ENCODE results near the gene TSPAN11. TPM values are rescaled to one million over a fixed set of nuclear protein-coding genes. Genes with fewer than 3 reads are reported as not detected.
A peak's percentile ranks its signal among the peaks of the same experiment; 100 is the strongest.

TSPAN11 gene
- total and polyA plus RNA-seq, 2 of the 4 experiments (the other 2 are of a cell fraction), result 0.18 to 0.26 TPM

DNA sequence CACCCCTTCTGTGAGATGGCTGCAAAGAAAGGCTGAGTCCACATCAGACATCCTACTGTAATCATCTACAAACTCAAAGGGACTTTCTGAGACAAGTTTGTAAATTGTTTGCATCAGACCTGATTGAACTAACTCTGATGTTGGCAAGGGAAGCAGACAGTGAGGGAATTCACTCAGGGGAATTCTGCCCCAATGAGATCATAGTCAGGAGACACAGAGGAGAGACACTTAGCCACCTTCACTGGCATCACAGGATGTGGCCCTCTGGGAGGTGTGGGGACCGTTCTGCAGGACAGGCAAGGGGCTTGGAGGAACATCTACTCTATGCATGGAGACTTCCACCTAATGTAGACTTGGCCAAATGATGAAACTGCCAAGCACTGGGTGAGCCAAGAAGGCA, 76.5 kb downstream of the TSPAN11 start:
- Histone ChIP-seq H3K23ac (ENCODE audit: low read depth, low read length) (no peak overlapping the region), H2AK9ac (replicated peaks; ENCODE audit: low read depth, low read length, poor library complexity) (no peak overlapping the region), H2AFZ (replicated peaks; ENCODE audit: low read length, poor library complexity) (no peak overlapping the region), H3K4me3 (ENCODE audit: insufficient read depth, low read depth, low read length) (no peak overlapping the region), H2BK15ac (ENCODE audit: low read depth, low read length) (no peak overlapping the region), H3K4me2 (ENCODE audit: low read depth, low read length) (no peak overlapping the region), H3K27ac (ENCODE audit: insufficient read depth, low read length) (no peak overlapping the region), H3K79me1 (ENCODE audit: low read depth in 1 of 2, low read length in 2 of 2) (no peaks in the 10 kb centered on the region), H3K4me1 (ENCODE audit: control insufficient read depth, insufficient read depth, low read length) (peaks cover 11% of the 10 kb centered on the region), H3K14ac (replicated peaks; ENCODE audit: low read depth, low read length) (no peak overlapping the region), H2BK5ac (ENCODE audit: low read depth, low read length, poor library complexity, severe bottlenecking) (no peak overlapping the region), H2BK120ac (ENCODE audit: low read depth, low read length) (peak overlapping the region; percentile 67; the same call in 1 of the 2 replicates), H2BK20ac (ENCODE audit: low read depth, low read length) (0 out of 2 replicates have a peak overlapping the region, but pooled peaks have one; percentile 3), H3K9ac (ENCODE audit: low read depth, low read length) (no peak overlapping the region), H3K56ac (ENCODE audit: extremely low read depth, insufficient read depth, low read length) (no peak overlapping the region), H4K91ac (ENCODE audit: insufficient read depth, low read depth, low read length) (no peak overlapping the region; the same call in 1 of the 2 replicates), H3K9me1 (ENCODE audit: insufficient read depth, low read length) (peaks cover 24% of the 10 kb centered on the region; the same call in 1 of the 2 replicates), H3K27me3 (ENCODE audit: control insufficient read depth, insufficient read depth, low read length) (peaks cover 1% of the 10 kb centered on the region; the same call in 1 of the 2 replicates), H3K4ac (ENCODE audit: low read depth, low read length) (peak overlapping the region; percentile 31; the same call in 1 of the 2 replicates), H4K8ac (ENCODE audit: low read depth in 2 of 2, low read length in 2 of 2) (peak overlapping the region in 1 of 2 experiments; percentile 7; a peak in 1 of 4 replicates), H2AK5ac (ENCODE audit: low read depth, low read length) (no peak overlapping the region), H3K18ac (ENCODE audit: low read depth, low read length) (no peak overlapping the region), H4K20me1 (ENCODE audit: insufficient read depth, low read length) (no peaks in the 10 kb centered on the region; the same call in 1 of the 2 replicates), H3K36me3 (ENCODE audit: control insufficient read depth, insufficient read depth, low read length) (no peaks in the 10 kb centered on the region), H4K5ac (ENCODE audit: low read depth, low read length) (no peak overlapping the region), H3K9me3 (ENCODE audit: control insufficient read depth, insufficient read depth, low read length) (no peaks in the 10 kb centered on the region)
- ChIA-PET POLR2A (ENCODE audit: unreplicated experiment) (no interaction called here), CTCF (no interaction called here)
- intact Hi-C loops (cut with micrococcal nuclease) (no loop called here), dilution Hi-C loops (cut with HindIII; ENCODE audit: low sequenced_read_pairs, unreplicated experiment) (no loop called here), in situ Hi-C loops (cut with MboI; ENCODE audit: low sequenced_read_pairs) (no loop called here)
- no CpG with 5 or more reads among the region's 1 CpG for WGBS, 2 experiments (ENCODE audit: extremely low coverage in 2 of 2, insufficient read length in 1 of 2)
- TF ChIP-seq FOS (IDR thresholded peaks at IDR 0.05; ENCODE audit: low read depth, low read length), result no peak
- TF ChIP-seq RFX5 (IDR thresholded peaks at IDR 0.05; ENCODE audit: low read depth, low read length), result no peak
- TF ChIP-seq SMC3 (IDR thresholded peaks at IDR 0.05; ENCODE audit: low read depth, low read length), result no peak
- TF ChIP-seq NFE2L2 (IDR thresholded peaks at IDR 0.05; ENCODE audit: low read depth, low read length), result no peak
- no peak for TF ChIP-seq BHLHE40 (IDR thresholded peaks at IDR 0.05; ENCODE audit: low read depth, low read length)
- TF ChIP-seq POLR2A (IDR thresholded peaks at IDR 0.05; ENCODE audit: low read depth, low read length), result no peak
- TF ChIP-seq MAFK (IDR thresholded peaks at IDR 0.05; ENCODE audit: low read depth, low read length), result no peak
- TF ChIP-seq MAZ (IDR thresholded peaks at IDR 0.05; ENCODE audit: borderline replicate concordance, low read depth, low read length), result no peak
- TF ChIP-seq, protein P1, sequence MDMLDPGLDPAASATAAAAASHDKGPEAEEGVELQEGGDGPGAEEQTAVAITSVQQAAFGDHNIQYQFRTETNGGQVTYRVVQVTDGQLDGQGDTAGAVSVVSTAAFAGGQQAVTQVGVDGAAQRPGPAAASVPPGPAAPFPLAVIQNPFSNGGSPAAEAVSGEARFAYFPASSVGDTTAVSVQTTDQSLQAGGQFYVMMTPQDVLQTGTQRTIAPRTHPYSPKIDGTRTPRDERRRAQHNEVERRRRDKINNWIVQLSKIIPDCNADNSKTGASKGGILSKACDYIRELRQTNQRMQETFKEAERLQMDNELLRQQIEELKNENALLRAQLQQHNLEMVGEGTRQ (IDR thresholded peaks at IDR 0.05; ENCODE audit: low read depth, low read length), result no peak
- TF ChIP-seq MXI1 (IDR thresholded peaks at IDR 0.05; ENCODE audit: borderline replicate concordance, low read depth, low read length), result no peak
- no peak for TF ChIP-seq CHD1 (IDR thresholded peaks at IDR 0.05; ENCODE audit: low read depth, low read length)
- no TSS peak for BruUV-seq (replicated peaks)
- DNase-seq, result peak; percentile 35
- peak; percentile 30 for ATAC-seq (ENCODE audit: low read depth)

Data from IMR-90 (cell line).